ENCODE data around the gene MAP3K3.

MAP3K3 gene

GRCh38 chr17:63694950-63695773, 72.9 kb downstream of the MAP3K3 start:
- no peak for DNase-seq

DNA sequence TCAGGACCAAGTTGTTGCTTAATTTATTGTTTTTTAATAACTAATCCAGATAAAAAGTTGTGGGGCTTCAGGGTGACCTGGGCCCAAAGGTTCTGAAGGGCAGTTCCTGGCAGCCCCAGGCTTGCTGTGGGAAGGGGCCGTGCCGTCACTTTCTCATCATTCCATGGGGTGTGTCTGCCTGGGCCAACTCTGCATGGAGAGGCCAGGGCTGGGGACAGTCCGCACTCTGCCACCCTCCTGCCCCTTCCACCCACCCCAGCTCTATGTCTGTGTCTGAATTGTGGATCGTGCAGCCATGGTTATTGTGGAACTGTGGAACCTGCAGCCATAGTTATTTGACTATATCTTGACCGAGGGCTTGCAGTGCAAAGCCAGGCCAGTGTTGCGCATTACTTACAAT, 73.7 kb downstream of the MAP3K3 start:
- DNase-seq = no peak

- DNase-seq = no peak
Observed at GRCh38 chr17:63696381-63696961, 74.3 kb downstream of the MAP3K3 start.

DNA sequence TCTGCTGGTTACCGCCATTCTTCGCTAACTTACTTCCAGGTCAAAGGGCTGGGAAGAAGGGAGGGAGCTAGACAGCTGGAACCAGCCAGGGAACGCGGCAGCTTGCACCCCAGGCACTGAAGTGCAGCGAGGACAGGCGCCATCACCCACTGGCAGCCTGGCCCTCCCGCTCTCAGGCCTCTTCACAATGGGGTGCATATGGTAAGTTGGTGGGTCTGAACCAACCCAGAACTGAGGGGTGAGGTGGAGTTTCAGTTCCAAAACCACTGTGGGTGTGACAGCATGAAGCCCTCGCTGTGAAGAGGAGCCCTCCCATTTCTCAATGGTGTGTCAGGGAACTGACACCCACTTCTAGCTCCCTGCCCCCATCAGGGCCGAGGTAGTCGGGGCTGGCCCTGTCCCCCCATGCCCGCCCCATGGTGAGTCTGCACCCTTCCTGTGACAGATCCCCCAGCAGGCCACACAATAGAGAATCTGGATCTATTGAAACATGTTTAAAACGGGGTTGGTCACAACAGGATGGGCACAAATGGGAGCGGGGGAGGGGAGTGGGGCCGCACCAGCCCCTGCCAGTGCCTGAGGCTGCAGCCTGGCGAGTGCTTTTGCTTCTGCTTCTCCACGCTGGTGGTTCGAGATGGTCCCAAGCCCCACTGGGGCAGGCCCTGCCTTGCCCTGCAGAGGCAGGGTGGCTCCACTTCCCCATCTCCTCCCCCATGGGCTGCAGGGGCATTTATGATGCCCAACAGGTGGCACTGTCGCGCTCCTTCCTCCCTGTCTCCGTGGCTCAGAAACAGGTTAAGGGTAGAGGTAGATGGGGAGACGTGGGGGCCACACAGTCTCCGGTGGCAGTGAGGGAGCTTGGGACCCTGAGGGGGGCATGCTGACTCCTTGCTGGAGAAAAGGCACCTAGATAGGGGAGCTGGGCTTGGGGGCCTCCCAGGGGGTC, 75.4 kb downstream of the MAP3K3 start:
- DNase-seq = no peak

DNA sequence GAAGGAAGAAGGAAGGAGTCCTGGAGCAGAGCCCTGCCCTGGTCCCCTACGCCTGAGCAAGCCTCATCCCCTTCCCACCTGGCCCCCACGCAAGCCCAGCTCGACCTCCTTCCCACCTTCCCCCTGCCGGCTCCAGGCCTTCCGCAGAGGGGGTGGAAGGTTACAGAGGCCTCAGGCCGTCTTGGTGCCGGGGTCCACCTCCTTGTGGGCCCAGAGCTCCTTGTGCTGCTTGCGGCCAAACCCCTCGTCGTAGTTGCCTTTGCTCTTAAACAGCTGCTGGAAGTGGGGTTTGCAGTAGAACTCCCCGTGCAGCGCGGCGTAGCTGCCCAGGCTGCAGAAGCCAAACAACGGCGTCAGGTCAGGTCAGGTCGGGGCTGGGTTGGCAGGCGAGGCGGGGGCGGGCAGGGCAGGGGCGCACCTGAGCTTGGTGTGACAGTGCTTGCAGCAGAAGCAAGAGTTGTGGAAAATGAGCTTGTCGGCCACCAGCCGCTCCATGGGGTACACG, 76.2 kb downstream of the MAP3K3 start:
- no peak for DNase-seq

- DNase-seq = no peak
Observed at GRCh38 chr17:63698886-63699637, 76.8 kb downstream of the MAP3K3 start.

DNA sequence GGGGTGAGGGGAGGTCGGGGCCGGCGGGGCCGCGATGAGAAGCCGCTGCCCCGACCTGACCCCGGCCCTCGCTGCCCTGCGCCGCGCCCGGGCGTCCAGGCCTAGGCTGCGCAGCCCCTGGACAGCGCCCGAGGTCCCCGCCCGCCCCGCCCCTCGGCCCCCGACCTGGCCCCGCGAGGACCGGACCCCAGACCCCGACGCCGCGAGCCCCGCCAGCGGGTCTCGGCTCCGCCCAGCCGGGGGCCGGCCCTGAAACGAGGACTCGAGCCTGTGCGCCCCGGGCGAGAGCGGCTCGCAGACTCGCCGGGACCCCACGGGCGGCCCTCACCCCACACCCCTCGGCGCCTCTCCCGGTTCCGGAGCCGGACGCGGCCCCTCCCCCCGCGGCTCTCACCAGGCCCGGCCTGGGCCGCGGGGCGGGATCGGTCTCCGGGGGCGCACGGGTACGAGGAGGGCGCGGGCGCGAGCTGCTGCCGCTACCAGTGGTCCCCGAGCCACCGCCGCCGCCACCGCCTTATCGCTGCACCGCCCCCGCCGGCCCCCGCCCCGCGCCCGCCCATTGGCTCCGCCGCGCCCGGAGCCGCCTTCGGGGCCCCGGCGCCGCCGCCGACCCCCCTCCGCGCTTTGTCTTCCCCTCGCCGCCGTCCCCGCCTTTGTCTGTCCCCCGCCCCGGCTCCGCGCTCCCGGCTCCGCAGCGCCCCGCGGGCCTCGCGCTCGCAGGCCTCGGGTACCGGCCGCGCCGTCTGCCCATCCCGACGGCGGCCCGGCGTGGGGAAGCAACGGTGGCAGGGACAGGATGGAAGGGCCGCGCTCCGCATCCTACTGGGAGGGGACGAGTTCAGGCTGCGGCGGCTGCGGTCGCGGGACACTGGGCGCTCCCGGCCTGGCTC, 77.7 kb downstream of the MAP3K3 start, which contains the start of gene LIMD2:
Gene LIMD2 (minus strand): TSS at position 488 of the 890 bp plus-strand sequence. CDS start 827 bp downstream, outside the sequence.
- DNase-seq = no peak

DNA sequence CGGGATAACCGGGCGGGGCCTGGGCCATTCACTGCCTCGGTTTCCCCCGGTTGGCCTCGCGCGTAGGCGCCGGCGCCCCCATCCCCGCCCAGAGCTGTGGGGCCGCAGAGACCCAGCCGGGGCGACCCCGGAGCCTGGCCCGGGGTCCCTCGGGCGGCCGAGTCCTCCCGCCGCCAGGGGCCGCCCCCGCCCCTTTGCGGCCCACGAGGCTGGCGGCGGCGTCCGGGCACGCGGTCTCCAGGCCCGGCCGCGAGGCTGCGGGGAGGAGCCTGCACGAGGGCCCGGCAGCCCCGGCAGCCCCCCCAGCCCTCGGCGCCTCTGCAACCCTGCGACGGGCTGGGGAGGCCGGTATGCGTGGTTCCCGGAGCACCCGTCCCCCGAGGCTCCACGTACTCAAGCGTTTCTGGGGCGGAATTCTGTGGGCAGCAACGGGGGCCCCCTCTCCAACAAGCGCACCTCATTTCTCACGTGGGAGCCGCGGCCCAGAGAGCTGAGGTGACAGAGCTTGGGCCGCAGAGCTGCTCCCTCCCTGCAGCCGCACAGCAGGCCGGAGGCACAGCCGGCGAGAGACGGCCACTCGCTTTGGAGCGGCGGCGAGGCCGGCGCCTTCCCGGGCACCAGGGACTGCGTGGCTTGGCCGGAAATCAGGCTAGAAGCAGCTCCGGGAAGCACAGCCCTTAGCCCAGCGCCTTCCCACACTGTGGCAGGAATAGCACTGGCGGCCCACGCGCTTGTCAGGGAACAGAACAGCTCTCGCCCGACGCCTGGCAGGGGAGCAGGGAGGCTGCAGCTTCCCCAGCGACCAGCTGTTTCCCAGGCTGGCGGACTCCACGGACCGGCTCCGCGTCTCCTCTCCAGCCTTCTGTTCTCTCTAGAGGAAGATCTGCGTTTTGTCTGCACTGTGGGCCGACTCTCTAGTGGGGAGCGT, 78.6 kb downstream of the MAP3K3 start:
- DNase-seq = no peak

DNA sequence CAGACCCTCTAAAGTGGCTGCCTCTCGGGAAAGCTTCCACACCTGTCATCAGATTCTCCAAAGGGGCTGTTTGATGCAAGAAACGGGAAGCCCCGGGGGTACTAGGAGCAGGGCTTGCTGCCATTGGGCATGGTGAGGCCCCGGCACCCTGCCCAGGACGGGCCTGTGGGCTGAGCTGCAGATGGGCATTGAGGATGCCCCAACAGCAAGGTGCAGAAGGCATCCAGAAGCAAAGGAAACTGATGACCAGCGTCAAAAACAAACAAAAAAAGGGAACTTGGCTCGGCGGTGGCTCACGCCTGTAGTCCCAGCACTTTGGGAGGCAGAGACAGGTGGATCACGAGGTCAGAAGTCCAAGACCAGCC, 79.2 kb downstream of the MAP3K3 start:
- DNase-seq = no peak

- no peak for DNase-seq
Observed at GRCh38 chr17:63701868-63702720, 79.9 kb downstream of the MAP3K3 start.

DNA sequence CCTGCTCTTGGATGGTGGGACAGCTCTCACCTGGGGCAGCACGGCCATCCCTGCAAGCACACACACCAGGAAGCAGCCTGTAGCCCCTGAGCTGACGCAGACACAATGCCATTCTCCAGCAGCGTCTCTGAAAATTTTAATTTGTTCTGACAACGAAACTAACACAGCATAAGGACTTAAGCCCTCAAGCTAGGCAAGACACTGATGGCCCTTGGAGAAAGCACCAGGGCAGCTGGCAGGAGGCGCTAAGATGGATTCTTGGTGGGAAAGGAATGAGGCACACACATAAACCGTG, 80.5 kb downstream of the MAP3K3 start:
- DNase-seq = no peak

- DNase-seq = no peak
Observed at GRCh38 chr17:63703029-63703428, 80.8 kb downstream of the MAP3K3 start.

GRCh38 chr17:63703556-63704258, 81.5 kb downstream of the MAP3K3 start:
- no peak for DNase-seq

DNA sequence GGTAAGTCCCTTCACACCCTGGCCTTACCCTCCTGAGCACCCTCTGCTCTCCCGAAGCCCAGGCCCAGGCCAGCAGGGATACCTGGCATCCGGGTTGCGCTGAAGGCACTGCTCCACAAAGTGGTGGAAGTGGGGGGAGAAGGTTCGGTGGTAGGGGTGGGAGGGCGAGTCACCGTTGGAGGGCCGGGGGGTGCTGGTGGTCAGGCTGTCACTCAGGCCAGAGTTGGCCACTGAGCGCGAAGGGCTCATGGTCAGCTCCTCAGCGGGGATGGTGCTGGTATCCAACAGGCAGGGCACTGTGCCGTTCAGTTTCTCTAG, 82.0 kb downstream of the MAP3K3 start:
- no peak for DNase-seq

DNA sequence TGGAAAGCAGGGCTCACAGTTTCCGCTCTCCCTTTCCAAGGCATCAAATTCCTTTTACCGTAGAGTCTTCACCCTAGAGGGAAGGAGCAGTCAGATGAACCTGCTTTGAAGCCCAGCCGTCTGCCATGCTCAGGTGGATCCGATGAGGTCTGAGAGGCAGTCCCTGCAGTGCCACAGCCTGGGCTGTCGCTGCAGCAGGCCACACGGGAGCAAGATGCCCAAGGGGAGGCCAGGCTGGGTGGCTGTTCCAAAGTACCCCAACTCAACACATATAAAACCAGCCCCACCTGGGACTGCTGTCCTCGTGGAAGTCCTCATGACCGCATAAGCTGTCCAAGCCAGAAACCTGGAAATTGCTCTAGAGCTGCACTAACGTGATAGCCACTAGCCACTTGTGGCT, 82.6 kb downstream of the MAP3K3 start:
- no peak for DNase-seq

DNA sequence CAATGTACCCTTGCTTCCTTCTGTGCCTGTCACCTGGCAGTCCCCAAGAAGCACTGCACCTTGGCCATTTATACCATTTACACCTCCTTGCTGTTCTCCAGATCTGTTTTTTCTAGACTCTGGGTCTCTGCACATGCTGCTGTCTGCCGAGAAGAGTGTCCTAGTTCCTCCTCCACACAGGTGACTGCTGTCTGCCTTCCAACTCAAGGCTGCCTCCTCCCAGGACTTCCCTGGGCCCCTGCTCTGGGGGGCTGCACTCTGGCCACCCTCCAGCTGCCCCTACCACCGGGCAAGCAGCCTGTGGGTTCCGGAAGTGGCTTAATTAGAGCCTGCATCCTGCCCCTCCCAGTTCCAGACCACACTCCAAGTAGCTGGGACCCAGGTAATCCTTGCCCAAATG, 83.4 kb downstream of the MAP3K3 start:
- no peak for DNase-seq

DNA sequence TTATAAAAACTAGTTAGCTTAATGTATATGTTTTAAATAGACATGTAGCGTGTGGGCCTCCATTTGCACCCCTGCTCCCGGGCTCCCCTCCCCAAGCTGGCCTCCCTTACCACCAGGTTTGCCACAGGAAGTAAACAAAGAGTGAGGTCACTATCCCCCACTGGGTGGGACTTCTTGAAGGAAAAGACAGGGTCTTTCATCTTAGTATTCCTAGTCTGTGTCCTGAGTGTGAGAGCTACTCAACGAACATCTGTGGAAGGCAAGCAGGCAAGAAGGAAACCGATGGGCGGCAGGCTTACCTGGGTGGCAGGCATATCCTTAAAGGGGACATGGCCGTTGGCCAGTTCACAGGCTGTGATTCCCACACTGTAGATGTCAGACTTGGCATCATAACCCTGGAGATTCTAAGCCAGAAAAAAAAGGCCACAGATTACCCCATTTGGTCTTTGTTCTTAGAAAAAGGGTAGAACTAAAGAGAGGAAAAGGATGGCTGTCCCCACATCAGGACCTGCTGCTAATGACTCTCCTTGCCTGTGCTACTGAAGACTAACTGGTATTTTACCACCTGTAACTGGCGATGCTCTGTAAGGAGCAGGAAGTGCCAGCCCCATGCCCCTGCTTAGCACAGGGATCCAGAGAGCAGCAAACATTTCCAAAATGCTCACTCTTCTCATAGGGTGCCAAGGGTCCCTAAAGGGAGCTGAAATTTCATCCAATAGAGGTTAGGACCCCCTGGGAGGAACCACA, 84.3 kb downstream of the MAP3K3 start:
- no peak for DNase-seq

GRCh38 chr17:63707151-63707550, 84.9 kb downstream of the MAP3K3 start:
- DNase-seq = no peak
